Thyroid gland (tissue), 4 donors: ENCODE data around the gene TUFT1.

ENCODE experiments used
- CTCF ChIP-seq, 6 experiments: fragments of 200-600 bp in 3 of 6; fragments of 450-650 bp in 3 of 6; sonication (generic) in 3 of 6; IDR thresholded peaks; one replicate each; pipeline ENCODE4 v1.5.1; 2016 to 2019; ENCODE audit warnings: antibody characterized with exemption in 6 of 6, mild to moderate bottlenecking in 2 of 6, inconsistent platforms in 1 of 6, moderate library complexity in 1 of 6
- POLR2A ChIP-seq, 2 donors: fragments of 450-650 bp; IDR thresholded peaks; one replicate each; pipeline ENCODE4 v1.6.1; 2017; ENCODE audit warnings: antibody characterized with exemption in 2 of 2, mild to moderate bottlenecking in 2 of 2, moderate library complexity in 1 of 2

- TF ChIP-seq CTCF (IDR thresholded peaks at IDR 0.05): no peak
- no peak for TF ChIP-seq POLR2A (IDR thresholded peaks at IDR 0.05)
Measured at GRCh38 chr1:151579436-151580225, 39.5 kb downstream of the TUFT1 start.
